GM12892 (cell line): ENCODE measurements around the gene UNC5C.

Experiments used
- POLR2A ChIP-seq: IDR thresholded peaks from 2 replicates; pipeline ENCODE4 v1.6.1; 2011; ENCODE audit warnings: low read depth, low read length, control low read depth
- POLR2AphosphoS5 ChIP-seq: IDR thresholded peaks from 2 replicates; pipeline ENCODE4 v1.6.1; 2011; ENCODE audit warnings: low read depth, low read length, control low read depth

- TF ChIP-seq POLR2AphosphoS5 (no peak), POLR2A (no peak)
Observed at GRCh38 chr4:95289028-95289634, 259.6 kb downstream of the UNC5C start.
